HL-60 (cell line): ENCODE results near the gene TASP1.

Source experiments
- DNase-seq, 2 experiments: peaks; one replicate each; pipeline ENCODE4 v3.0.0-alpha.2; 2010 to 2020; ENCODE audit warnings: low read depth in 1 of 2, low spot score in 1 of 2
- H3K27ac ChIP-seq: fragments of 250-450 bp; sonication (Bioruptor Pico); replicated peaks from 2 replicates; pipeline ENCODE4 v1.5.1; 2020; ENCODE audit warnings: mild to moderate bottlenecking, moderate library complexity
- H3K27me3 ChIP-seq: fragments of 250-450 bp; sonication (Bioruptor Pico); 2 replicates; pipeline ENCODE4 v1.5.1; 2021; ENCODE audit warnings: mild to moderate bottlenecking, moderate library complexity; ENCODE audit not compliant: insufficient read depth, poor library complexity, severe bottlenecking
- H3K4me3 ChIP-seq: replicated peaks from 2 replicates; pipeline ENCODE4 v1.5.1; 2011; ENCODE audit warnings: mild to moderate bottlenecking, control low read depth, low read length; ENCODE audit not compliant: insufficient read depth
- GABPA ChIP-seq: IDR thresholded peaks from 2 replicates; pipeline ENCODE4 v1.6.1; 2012; ENCODE audit warnings: low read depth
- POLR2AphosphoS5 ChIP-seq: IDR thresholded peaks from 2 replicates; pipeline ENCODE4 v1.6.1; 2012; ENCODE audit warnings: low read depth
- SPI1 ChIP-seq: IDR thresholded peaks from 2 replicates; pipeline ENCODE4 v1.6.1; 2012; ENCODE audit warnings: low read depth, mild to moderate bottlenecking, borderline replicate concordance
- TF ChIP-seq, protein P1 (sequence below): IDR thresholded peaks from one replicate; pipeline ENCODE4 v1.5.1; 2011; ENCODE audit warnings: low read length, control low read depth, inconsistent platforms; ENCODE audit not compliant: insufficient read depth
- TF ChIP-seq, protein P2 (sequence below): IDR thresholded peaks from 2 replicates; pipeline ENCODE4 v1.6.1; 2012; ENCODE audit warnings: low read depth; ENCODE audit not compliant: insufficient replicate concordance

TASP1 gene

DNA sequence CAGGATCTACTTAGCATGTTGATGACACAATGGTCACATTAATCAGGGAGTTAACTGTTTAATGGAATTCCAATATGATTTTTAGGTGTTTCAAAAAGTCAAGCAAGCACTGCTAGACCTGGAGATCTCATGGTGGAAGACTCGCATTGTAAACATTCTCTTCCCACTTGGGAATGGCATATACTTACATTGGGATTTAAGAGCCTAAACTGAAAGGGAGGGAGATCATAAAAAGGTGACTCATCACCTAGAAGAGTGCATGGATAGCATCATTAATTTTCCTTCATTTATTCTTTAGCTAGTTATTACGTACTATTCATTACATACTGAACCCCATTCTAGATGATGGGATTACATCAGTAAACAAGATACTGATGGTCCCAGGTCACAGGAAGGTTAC, 185.4 kb downstream of the TASP1 start:
- TF ChIP-seq SPI1 (no peak), GABPA (no peak), POLR2AphosphoS5 (no peak)
- TF ChIP-seq, protein P1, sequence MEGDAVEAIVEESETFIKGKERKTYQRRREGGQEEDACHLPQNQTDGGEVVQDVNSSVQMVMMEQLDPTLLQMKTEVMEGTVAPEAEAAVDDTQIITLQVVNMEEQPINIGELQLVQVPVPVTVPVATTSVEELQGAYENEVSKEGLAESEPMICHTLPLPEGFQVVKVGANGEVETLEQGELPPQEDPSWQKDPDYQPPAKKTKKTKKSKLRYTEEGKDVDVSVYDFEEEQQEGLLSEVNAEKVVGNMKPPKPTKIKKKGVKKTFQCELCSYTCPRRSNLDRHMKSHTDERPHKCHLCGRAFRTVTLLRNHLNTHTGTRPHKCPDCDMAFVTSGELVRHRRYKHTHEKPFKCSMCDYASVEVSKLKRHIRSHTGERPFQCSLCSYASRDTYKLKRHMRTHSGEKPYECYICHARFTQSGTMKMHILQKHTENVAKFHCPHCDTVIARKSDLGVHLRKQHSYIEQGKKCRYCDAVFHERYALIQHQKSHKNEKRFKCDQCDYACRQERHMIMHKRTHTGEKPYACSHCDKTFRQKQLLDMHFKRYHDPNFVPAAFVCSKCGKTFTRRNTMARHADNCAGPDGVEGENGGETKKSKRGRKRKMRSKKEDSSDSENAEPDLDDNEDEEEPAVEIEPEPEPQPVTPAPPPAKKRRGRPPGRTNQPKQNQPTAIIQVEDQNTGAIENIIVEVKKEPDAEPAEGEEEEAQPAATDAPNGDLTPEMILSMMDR, result no peak
- TF ChIP-seq, protein P2, sequence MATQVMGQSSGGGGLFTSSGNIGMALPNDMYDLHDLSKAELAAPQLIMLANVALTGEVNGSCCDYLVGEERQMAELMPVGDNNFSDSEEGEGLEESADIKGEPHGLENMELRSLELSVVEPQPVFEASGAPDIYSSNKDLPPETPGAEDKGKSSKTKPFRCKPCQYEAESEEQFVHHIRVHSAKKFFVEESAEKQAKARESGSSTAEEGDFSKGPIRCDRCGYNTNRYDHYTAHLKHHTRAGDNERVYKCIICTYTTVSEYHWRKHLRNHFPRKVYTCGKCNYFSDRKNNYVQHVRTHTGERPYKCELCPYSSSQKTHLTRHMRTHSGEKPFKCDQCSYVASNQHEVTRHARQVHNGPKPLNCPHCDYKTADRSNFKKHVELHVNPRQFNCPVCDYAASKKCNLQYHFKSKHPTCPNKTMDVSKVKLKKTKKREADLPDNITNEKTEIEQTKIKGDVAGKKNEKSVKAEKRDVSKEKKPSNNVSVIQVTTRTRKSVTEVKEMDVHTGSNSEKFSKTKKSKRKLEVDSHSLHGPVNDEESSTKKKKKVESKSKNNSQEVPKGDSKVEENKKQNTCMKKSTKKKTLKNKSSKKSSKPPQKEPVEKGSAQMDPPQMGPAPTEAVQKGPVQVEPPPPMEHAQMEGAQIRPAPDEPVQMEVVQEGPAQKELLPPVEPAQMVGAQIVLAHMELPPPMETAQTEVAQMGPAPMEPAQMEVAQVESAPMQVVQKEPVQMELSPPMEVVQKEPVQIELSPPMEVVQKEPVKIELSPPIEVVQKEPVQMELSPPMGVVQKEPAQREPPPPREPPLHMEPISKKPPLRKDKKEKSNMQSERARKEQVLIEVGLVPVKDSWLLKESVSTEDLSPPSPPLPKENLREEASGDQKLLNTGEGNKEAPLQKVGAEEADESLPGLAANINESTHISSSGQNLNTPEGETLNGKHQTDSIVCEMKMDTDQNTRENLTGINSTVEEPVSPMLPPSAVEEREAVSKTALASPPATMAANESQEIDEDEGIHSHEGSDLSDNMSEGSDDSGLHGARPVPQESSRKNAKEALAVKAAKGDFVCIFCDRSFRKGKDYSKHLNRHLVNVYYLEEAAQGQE, result no peak
- H3K4me3 ChIP-seq, result no peak overlapping the region
- no peak for DNase-seq
- no peaks in the 10 kb centered on the region for H3K27me3 ChIP-seq
- no peak overlapping the region for H3K27ac ChIP-seq

DNA sequence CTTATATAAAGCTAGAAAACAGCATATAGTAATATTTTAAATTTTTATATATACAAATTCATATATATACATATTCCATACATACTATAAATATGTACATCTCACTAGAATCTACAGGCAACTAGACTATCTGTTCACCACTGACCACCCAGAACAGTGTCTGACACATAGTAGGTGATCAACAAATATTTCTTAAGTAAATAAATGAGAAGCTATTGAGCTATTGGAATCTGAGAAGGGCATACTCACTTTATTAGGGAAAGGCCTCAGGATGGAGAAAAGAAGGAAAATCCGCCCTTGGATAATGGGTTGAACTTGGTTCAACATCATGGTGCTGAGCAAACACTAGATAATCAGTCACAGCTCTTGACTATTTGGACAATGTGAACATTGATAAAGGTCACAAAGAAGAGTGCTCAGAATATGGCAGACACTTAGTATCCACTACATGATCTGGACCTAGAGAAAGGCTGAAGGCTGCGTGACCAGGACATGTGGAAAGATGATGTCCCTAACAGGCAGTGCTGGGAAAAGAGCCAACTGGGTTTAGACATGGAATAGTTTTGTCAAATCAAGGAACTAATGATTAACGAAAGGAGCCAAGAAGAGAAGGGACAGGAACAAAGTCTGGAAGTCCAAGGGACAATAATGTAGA, 186.1 kb downstream of the TASP1 start:
- no peak for TF ChIP-seq SPI1
- TF ChIP-seq POLR2AphosphoS5, result no peak
- DNase-seq, result no peak

DNA sequence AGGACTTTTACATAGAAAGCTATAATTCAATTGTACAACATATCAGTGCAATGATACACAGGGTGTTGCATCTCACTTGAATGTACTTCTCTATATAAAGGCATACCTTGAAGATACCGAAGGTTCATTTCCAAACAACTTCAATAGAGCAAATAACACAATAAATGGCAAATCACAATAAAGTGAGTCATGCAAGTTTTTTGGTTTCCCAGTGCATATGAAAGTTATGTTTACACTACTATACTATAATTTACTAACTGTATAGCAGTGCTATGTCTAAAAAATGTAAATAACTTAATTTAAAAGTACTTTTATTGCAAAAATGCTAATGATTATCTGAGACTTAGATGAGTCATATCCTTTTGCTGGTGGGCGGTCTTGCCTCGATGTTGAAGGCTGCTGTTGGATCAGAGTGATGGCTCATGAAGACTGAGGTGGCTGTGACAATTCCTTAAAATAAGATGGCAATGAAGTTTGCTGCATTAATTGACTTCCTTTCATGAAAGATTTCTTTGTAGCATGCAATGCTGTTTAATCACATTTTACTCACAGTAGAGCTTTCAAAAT, 188.8 kb downstream of the TASP1 start:
- Histone ChIP-seq H3K27me3 (no peaks in the 10 kb centered on the region), H3K27ac (no peak overlapping the region), H3K4me3 (no peak overlapping the region)
- DNase-seq, result no peak
- TF ChIP-seq, protein P2, result no peak
- TF ChIP-seq, protein P1, result no peak
- no peak for TF ChIP-seq POLR2AphosphoS5
- TF ChIP-seq SPI1, result no peak
- no peak for TF ChIP-seq GABPA

More for the DNA sequence above, 186.1 kb downstream of the TASP1 start:
- H3K4me3 ChIP-seq, result no peak overlapping the region
- H3K27me3 ChIP-seq, result no peaks in the 10 kb centered on the region
- no peak overlapping the region for H3K27ac ChIP-seq

DNA sequence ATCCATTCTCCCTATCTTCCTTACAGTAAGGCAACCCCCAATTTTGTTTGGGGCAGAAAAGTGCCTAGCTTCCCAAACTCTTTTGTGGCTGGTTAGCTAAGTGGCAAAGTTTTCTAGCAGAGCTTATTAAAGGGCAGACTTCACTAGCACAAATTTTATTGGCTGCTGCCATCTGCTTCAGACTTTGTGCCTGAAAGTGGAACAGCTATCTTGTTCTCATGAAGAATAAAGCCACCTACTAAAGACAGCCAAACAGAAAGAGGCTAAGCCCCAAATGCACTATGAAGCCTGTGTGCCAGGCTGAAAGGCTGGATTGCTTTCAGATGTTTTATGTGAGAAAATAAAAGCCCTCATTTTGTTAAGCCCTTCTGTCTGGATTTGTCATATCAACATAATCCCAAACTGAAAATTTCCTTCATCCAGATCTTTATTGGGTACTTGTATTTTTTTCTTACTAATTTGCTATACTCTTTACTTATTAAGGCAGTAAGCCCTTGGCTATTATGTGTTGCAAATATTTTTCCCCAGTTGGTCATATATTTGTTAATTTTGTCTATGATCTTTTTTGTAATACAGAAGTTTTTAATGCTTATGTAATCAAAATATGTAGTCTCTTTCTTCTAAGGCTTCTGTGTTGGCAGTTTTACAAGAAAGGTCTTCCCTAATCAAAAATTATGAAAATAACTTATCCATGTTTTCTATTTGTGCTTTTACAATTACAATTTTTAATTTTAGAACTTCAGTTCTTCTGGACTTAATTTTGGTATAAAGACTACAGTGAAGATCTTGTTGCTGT, 191.1 kb downstream of the TASP1 start:
- TF ChIP-seq, protein P1, result no peak
- TF ChIP-seq GABPA (no peak), POLR2AphosphoS5 (no peak), SPI1 (no peak)
- TF ChIP-seq, protein P2, result no peak
- Histone ChIP-seq H3K4me3 (no peak overlapping the region), H3K27ac (no peak overlapping the region), H3K27me3 (no peaks in the 10 kb centered on the region)
- no peak for DNase-seq
